K562 (cell line): ENCODE results near the gene HBG1. TPM values are rescaled to one million over a fixed set of nuclear protein-coding genes. Genes with fewer than 3 reads are reported as not detected.

Experiments used
- CUX1 ChIP-seq: fragments of 200-800 bp; sonication (Bioruptor generic); IDR thresholded peaks from 2 replicates; pipeline ENCODE4 v1.6.1; 2016; ENCODE audit warnings: missing genetic modification characterization, missing compliant biosample characterization
- DEAF1 ChIP-seq: fragments of 450-650 bp; formaldehyde crosslinking; IDR thresholded peaks from 2 replicates; pipeline ENCODE4 v1.4.0; 2020; ENCODE audit warnings: mild to moderate bottlenecking, moderate library complexity
- ESRRB ChIP-seq: fragments of 250-450 bp; sonication (Bioruptor Pico); IDR thresholded peaks from 2 replicates; pipeline ENCODE4 v1.5.0; 2020; ENCODE audit warnings: mild to moderate bottlenecking, moderate library complexity, borderline replicate concordance
- GTF2A2 ChIP-seq: IDR thresholded peaks from 2 replicates; pipeline ENCODE4 v1.6.1; 2016; ENCODE audit warnings: mild to moderate bottlenecking, missing genetic modification characterization, missing compliant biosample characterization
- IRF1 ChIP-seq: sonication (generic); formaldehyde crosslinking; IDR thresholded peaks from 2 replicates; pipeline ENCODE4 v1.8.0; 2022; ENCODE audit warnings: missing genetic modification reagents, mild to moderate bottlenecking, borderline replicate concordance
- IRF2 ChIP-seq: sonication (generic); formaldehyde crosslinking; IDR thresholded peaks from 2 replicates; pipeline ENCODE4 v1.8.1; 2022; ENCODE audit warnings: mild to moderate bottlenecking, missing genetic modification reagents
- MIER1 ChIP-seq: fragments of 450-650 bp; IDR thresholded peaks from 2 replicates; pipeline ENCODE4 v1.6.1; 2016; ENCODE audit warnings: antibody characterized with exemption, mild to moderate bottlenecking, low read depth
- MTA3 ChIP-seq: fragments of 450-650 bp; formaldehyde crosslinking; IDR thresholded peaks from 2 replicates; pipeline ENCODE4 v1.6.1; 2017; ENCODE audit warnings: mild to moderate bottlenecking, borderline replicate concordance
- NCOA4 ChIP-seq: fragments of 450-650 bp; IDR thresholded peaks from 2 replicates; pipeline ENCODE4 v1.6.1; 2018; ENCODE audit warnings: mild to moderate bottlenecking; ENCODE audit not compliant: partially characterized antibody
- NFE2 ChIP-seq: IDR thresholded peaks from 2 replicates; pipeline ENCODE4 v1.6.1; 2014; ENCODE audit warnings: antibody characterized with exemption, low read depth
- POLR2AphosphoS5 ChIP-seq: IDR thresholded peaks from 2 replicates; pipeline ENCODE4 v1.6.1; 2011; ENCODE audit warnings: mild to moderate bottlenecking, low read depth, low read length, moderate library complexity; ENCODE audit not compliant: control insufficient read depth, insufficient read depth
- TAF9B ChIP-seq: fragments of 450-650 bp; IDR thresholded peaks from 2 replicates; pipeline ENCODE4 v1.6.1; 2018; ENCODE audit warnings: mild to moderate bottlenecking; ENCODE audit not compliant: partially characterized antibody
- TEAD4 ChIP-seq, 2 experiments: sonication (generic) in 1 of 2; formaldehyde crosslinking in 1 of 2; IDR thresholded peaks; 2 replicates each; pipeline versions ENCODE4 v1.6.1 to v1.8.0; 2012 to 2022; ENCODE audit warnings: borderline replicate concordance in 1 of 2, inconsistent platforms in 1 of 2, low read length in 1 of 2, mild to moderate bottlenecking in 1 of 2, missing genetic modification reagents in 1 of 2
- ZBTB11 ChIP-seq, 3 experiments: fragments of 200-800 bp in 1 of 3; fragments of 250-450 bp in 1 of 3; fragments of 450-650 bp in 1 of 3; sonication (Bioruptor Pico) in 1 of 3; sonication (Bioruptor generic) in 1 of 3; formaldehyde crosslinking in 1 of 3; IDR thresholded peaks; 2 replicates each; pipeline versions ENCODE4 v1.6.1 to v1.8.0; 2016 to 2022; ENCODE audit warnings: mild to moderate bottlenecking in 2 of 3, missing genetic modification characterization in 2 of 3, missing compliant biosample characterization in 1 of 3, moderate library complexity in 1 of 3
- ZNF431 ChIP-seq: sonication (generic); formaldehyde crosslinking; IDR thresholded peaks from 2 replicates; pipeline ENCODE4 v1.8.0; 2022; ENCODE audit warnings: mild to moderate bottlenecking, missing genetic modification reagents
- polyA plus RNA-seq, 8 experiments: library from polyadenylated mRNA; depleted of rRNA in 4 of 8; stranded (reverse) in 5 of 8; unstranded in 3 of 8; fragments of >200 nt; fragmentation: Nextera tagmentation in 2 of 8; fragmentation: Illumina TruSeq in 1 of 8; extraction: Ambion mirVana in 2 of 8; extraction: Trizol in 1 of 8; gene quantifications; 2 replicates each; pipeline versions ENCODE4 v1.2.1 to v1.2.3, GENCODE V29; 2011 to 2014; ENCODE audit warnings: inconsistent platforms in 1 of 8, missing spikeins in 1 of 8
- total RNA-seq, 7 experiments: library from RNA; depleted of rRNA in 6 of 7; stranded (reverse); fragments of >200 nt in 6 of 7; fragmentation: Illumina TruSeq in 2 of 7; extraction: Trizol in 2 of 7; gene quantifications; 2 replicates each; pipeline versions ENCODE4 v1.2.1 to v1.2.3, GENCODE V29; 2011 to 2021; ENCODE audit warnings: low replicate concordance in 1 of 7

HBG1 gene
- total and polyA plus RNA-seq, 9 of the 15 experiments (the other 6 are each of a cell fraction or from before 2014, with no cell fraction given) = 1,066 to 16,338 (median 4,898) TPM

- TF ChIP-seq IRF1 (CRISPR knock-in tag) (no peak), ESRRB (CRISPR knock-in tag) (no peak), CUX1 (CRISPR knock-in tag) (0 out of 2 replicates have a peak, but pooled peaks have one; percentile 42), ZBTB11 (CRISPR knock-in tag; IDR thresholded peaks at IDR 0.05) (peak in 1 of 3 experiments; percentile 23; a peak in 1 of 6 replicates), MIER1 (no peak), DEAF1 (no peak), GTF2A2 (tag) (0 out of 2 replicates have a peak, but pooled peaks have one; percentile 23), MTA3 (0 out of 2 replicates have a peak, but pooled peaks have one; percentile 5), NCOA4 (no peak), POLR2AphosphoS5 (no peak), TEAD4 (IDR thresholded peaks at IDR 0.05; ENCODE audit: low read length) (no peak), TEAD4 (CRISPR knock-in tag; IDR thresholded peaks at IDR 0.05; ENCODE audit: borderline replicate concordance) (no peak), IRF2 (CRISPR knock-in tag) (no peak), ZNF431 (CRISPR knock-in tag) (no peak), TAF9B (no peak), NFE2 (peak; percentile 92)
Measured at GRCh38 chr11:5272395-5273017, 22.8 kb upstream of the HBG1 start (continued).
